GM12878 (cell line): ENCODE measurements around the gene DIP2B. TPM values are rescaled to one million over a fixed set of nuclear protein-coding genes. Genes with fewer than 3 reads are reported as not detected.

Experiments
- ATAC-seq: fragments of 200-7000 bp; cut with Tn5 transposase; 3 replicates; pipeline ENCODE4 v1.9.1; 2020; ENCODE audit warnings: mild to moderate bottlenecking, moderate library complexity
- BruUV-seq: library from RNA; stranded (reverse); fragments of 400-500 nt; replicated peaks from 2 replicates; lab custom pipeline; 2021; lab: Mats Ljungman, UMichigan
- CTCF ChIA-PET: fragments of 300-600 bp; sonication (Branson Sonifier 250); formaldehyde crosslinking; extraction: SDS; loops from one replicate; lab custom pipeline; 2021; ENCODE audit warnings: inconsistent platforms; lab: Yijun Ruan, JAX
- POLR2A ChIA-PET: fragments of 350-600 bp; formaldehyde crosslinking; extraction: SDS; loops from one replicate; lab custom pipeline; 2021; ENCODE audit warnings: inconsistent platforms; lab: Charles Lee
- RAD21 ChIA-PET: fragments of 300-600 bp; sonication (Branson Sonifier 250); formaldehyde crosslinking; loops from one replicate; lab custom pipeline; 2023; ENCODE audit warnings: antibody characterized with exemption; ENCODE audit not compliant: unreplicated experiment; lab: Charles Lee
- SMC1A ChIA-PET: fragments of 300-600 bp; sonication (Branson Sonifier 250); formaldehyde crosslinking; loops from one replicate; lab custom pipeline; 2023; ENCODE audit not compliant: unreplicated experiment, uncharacterized antibody; lab: Charles Lee
- DNase-seq: peaks from one replicate; pipeline ENCODE4 v3.0.0-alpha.2; 2011; ENCODE audit warnings: low read depth, low spot score
- FAIRE-seq: peaks from 3 replicates; lab custom pipeline; 2011; peaks lifted over from hg19 to GRCh38; lab: Jason Lieb, UNC
- H2AFZ ChIP-seq: 2 replicates; pipeline ENCODE4 v1.6.0; 2011; ENCODE audit warnings: low read depth, low read length, control low read depth; ENCODE audit not compliant: control insufficient read depth
- H3K27ac ChIP-seq: 2 replicates; pipeline ENCODE4 v1.5.1; 2011; ENCODE audit warnings: control low read depth; ENCODE audit not compliant: control insufficient read depth, insufficient read depth
- H3K27me3 ChIP-seq, 2 experiments: replicated peaks in 1 of 2; 2 replicates each; pipeline versions ENCODE4 v1.6.0 to v1.6.1; 2011; ENCODE audit warnings: low read length in 1 of 2; ENCODE audit not compliant: control insufficient read depth in 2 of 2, insufficient read depth in 2 of 2
- H3K36me3 ChIP-seq, 2 experiments: 2 replicates each; pipeline ENCODE4 v1.5.1; 2011; ENCODE audit warnings: low read length in 1 of 2; ENCODE audit not compliant: control insufficient read depth in 2 of 2, insufficient read depth in 2 of 2
- H3K4me1 ChIP-seq: 2 replicates; pipeline ENCODE4 v1.6.1; 2011; ENCODE audit warnings: mild to moderate bottlenecking, low read length, moderate library complexity, mixed read lengths; ENCODE audit not compliant: control insufficient read depth, insufficient read depth
- H3K4me2 ChIP-seq: 2 replicates; pipeline ENCODE4 v1.6.0; 2011; ENCODE audit warnings: control low read depth; ENCODE audit not compliant: control insufficient read depth, insufficient read depth
- H3K4me3 ChIP-seq: fragments of 200-600 bp; sonication (generic); 2 replicates; pipeline ENCODE4 v1.5.1; 2016
- H3K79me2 ChIP-seq: 2 replicates; pipeline ENCODE4 v1.6.0; 2011; ENCODE audit warnings: low read length; ENCODE audit not compliant: control insufficient read depth, insufficient read depth
- H3K9ac ChIP-seq: 2 replicates; pipeline ENCODE4 v1.8.0; 2011; ENCODE audit warnings: low read length, control low read depth, mixed read lengths; ENCODE audit not compliant: control insufficient read depth, insufficient read depth
- H3K9me3 ChIP-seq: replicated peaks from 3 replicates; pipeline ENCODE4 v1.5.1; 2011; ENCODE audit warnings: mild to moderate bottlenecking, low read length; ENCODE audit not compliant: control insufficient read depth, insufficient read depth
- H4K20me1 ChIP-seq: 2 replicates; pipeline ENCODE4 v1.6.0; 2011; ENCODE audit not compliant: control insufficient read depth, insufficient read depth
- ATF7 ChIP-seq: fragments of 450-650 bp; IDR thresholded peaks from 2 replicates; pipeline ENCODE4 v1.6.1; 2016; ENCODE audit warnings: low read depth, mild to moderate bottlenecking
- JUNB ChIP-seq: IDR thresholded peaks from 2 replicates; pipeline ENCODE4 v1.6.1; 2016; ENCODE audit warnings: antibody characterized with exemption, mild to moderate bottlenecking
- MEF2A ChIP-seq: IDR thresholded peaks from 2 replicates; pipeline ENCODE4 v1.6.1; 2011; ENCODE audit warnings: low read depth, mild to moderate bottlenecking, low read length, moderate library complexity; ENCODE audit not compliant: insufficient read depth
- NFIC ChIP-seq: IDR thresholded peaks from 2 replicates; pipeline ENCODE4 v1.6.1; 2012; ENCODE audit warnings: low read depth, mild to moderate bottlenecking, inconsistent platforms, low read length, moderate library complexity
- RAD21 ChIP-seq: IDR thresholded peaks from 2 replicates; pipeline ENCODE4 v1.6.1; 2011; ENCODE audit warnings: mild to moderate bottlenecking, low read depth, low read length, moderate library complexity; ENCODE audit not compliant: insufficient read depth
- RUNX3 ChIP-seq: IDR thresholded peaks from 2 replicates; pipeline ENCODE4 v1.6.1; 2012; ENCODE audit warnings: low read length, inconsistent platforms
- TARDBP ChIP-seq: IDR thresholded peaks from 2 replicates; pipeline ENCODE4 v1.6.1; 2016; ENCODE audit warnings: borderline replicate concordance
- WGBS: methylation state at CpG from one replicate; pipeline ENCODE4 v1.1.6; 2016; ENCODE audit warnings: low lambda C conversion rate; ENCODE audit not compliant: insufficient replicate concordance, insufficient coverage; ENCODE audit errors: missing lambda C conversion rate; 5-methylcytosine and 5-hydroxymethylcytosine counted together
- in situ Hi-C: fragments of 300-500 bp; cut with MboI; formaldehyde crosslinking; loops from 9 replicates; pipeline ENCODE4 v1.14.3; 2018; ENCODE audit warnings: mixed read lengths
- intact Hi-C: fragments of 100-400 bp; cut with micrococcal nuclease; formaldehyde crosslinking; loops from one replicate; pipeline ENCODE4 v1.14.2; 2022; ENCODE audit not compliant: unreplicated experiment
- polyA plus RNA-seq, 11 experiments: library from polyadenylated mRNA; depleted of rRNA in 4 of 11; unstranded in 6 of 11; stranded (reverse) in 5 of 11; fragments of >200 nt; fragmentation: Nextera tagmentation in 4 of 11; fragmentation: Illumina TruSeq in 1 of 11; extraction: Ambion mirVana in 4 of 11; extraction: Trizol in 1 of 11; gene quantifications; 1 replicate in 1 of 11; 2 replicates in 10 of 11; pipeline versions ENCODE4 v1.2.1 to v1.2.3, GENCODE V29; 2011 to 2016; ENCODE audit warnings: inconsistent platforms in 2 of 11, missing spikeins in 2 of 11, low read depth in 1 of 11
- total RNA-seq, 4 experiments: library from RNA; depleted of rRNA in 3 of 4; stranded (reverse); fragments of >200 nt in 3 of 4; fragmentation: Illumina TruSeq in 1 of 4; extraction: Trizol in 1 of 4; gene quantifications; 2 replicates each; pipeline versions ENCODE4 v1.2.1 to v1.2.3, GENCODE V29; 2013 to 2021
- TF ChIP-seq, protein P1 (sequence below): IDR thresholded peaks from 2 replicates; pipeline ENCODE4 v1.6.1; 2012; ENCODE audit warnings: low read length, inconsistent platforms

DIP2B gene
- total and polyA plus RNA-seq, 10 of the 15 experiments (the other 5 are each of a cell fraction or from before 2014, with no cell fraction given), result 4.5 to 30.0 (median 18.6) TPM

DNA sequence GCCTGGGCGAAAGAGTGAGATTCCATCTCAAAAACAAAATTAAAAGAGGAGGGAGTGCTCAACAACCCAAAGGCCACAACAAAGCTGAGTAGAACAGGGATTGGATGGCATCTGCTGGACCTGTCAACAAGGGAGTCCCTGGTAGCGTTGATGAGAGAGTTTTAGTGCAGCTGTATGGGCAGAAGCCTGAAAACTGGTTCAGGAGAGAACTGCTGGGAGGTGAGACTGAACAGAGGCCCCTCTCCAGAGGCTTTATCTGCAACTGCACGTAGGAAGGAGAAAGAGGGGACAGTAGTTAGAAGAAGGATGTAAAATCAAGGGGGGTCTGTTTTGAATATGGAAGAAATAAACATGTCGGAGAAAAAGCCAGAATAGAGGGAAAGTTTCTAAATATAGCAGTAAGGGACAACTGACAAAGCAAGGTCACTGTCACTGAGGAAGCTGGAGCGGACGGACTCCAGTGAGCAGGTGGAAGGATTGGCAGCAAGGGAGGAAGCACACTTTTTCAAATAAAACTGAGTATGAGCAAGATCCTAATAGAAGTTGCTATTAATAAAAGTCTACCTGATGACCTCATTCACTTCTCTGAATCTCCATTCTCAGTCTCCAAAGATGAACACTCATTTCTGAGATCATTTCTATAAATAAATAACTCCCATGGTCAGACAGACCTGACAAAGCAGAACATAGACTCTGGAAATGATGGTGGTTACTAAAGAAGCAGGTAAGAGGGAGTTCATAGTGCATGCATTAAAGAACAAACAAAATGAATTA, 247.3 kb downstream of the DIP2B start:
- TF ChIP-seq ATF7, result peak; percentile 56
- TF ChIP-seq RUNX3, result peak; percentile 10; the same call in 1 of the 2 replicates
- TF ChIP-seq RAD21, result no peak
- peak; percentile 43; the same call in 1 of the 2 replicates for TF ChIP-seq NFIC
- TF ChIP-seq JUNB, result peak; percentile 23; the same call in 1 of the 2 replicates
- TF ChIP-seq MEF2A, result peak; percentile 78
- TF ChIP-seq, protein P1, sequence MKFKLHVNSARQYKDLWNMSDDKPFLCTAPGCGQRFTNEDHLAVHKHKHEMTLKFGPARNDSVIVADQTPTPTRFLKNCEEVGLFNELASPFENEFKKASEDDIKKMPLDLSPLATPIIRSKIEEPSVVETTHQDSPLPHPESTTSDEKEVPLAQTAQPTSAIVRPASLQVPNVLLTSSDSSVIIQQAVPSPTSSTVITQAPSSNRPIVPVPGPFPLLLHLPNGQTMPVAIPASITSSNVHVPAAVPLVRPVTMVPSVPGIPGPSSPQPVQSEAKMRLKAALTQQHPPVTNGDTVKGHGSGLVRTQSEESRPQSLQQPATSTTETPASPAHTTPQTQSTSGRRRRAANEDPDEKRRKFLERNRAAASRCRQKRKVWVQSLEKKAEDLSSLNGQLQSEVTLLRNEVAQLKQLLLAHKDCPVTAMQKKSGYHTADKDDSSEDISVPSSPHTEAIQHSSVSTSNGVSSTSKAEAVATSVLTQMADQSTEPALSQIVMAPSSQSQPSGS, result peak; percentile 70
- no peak for TF ChIP-seq TARDBP
- in situ Hi-C loops, result no loop called here
- WGBS, result 97% methylated on average over 5 of the region's 6 CpGs
- FAIRE-seq, result no peak
- Histone ChIP-seq H3K27me3 (no peaks in the 10 kb centered on the region), H4K20me1 (no peaks in the 10 kb centered on the region), H3K79me2 (no peaks in the 10 kb centered on the region), H3K4me2 (no peak overlapping the region), H3K36me3 (peaks cover 0 to 14% of the 10 kb centered on the region in 2 experiments; a peak in 2 of 4 replicates), H3K9me3 (no peaks in the 10 kb centered on the region), H3K9ac (no peak overlapping the region), H3K27ac (no peak overlapping the region), H3K4me1 (no peaks in the 10 kb centered on the region), H2AFZ (no peak overlapping the region), H3K4me3 (no peak overlapping the region)
- no TSS peak for BruUV-seq
- ATAC-seq, result peak; percentile 58
- ChIA-PET CTCF (no interaction called here), POLR2A (interaction anchor here (0.6 kb wide), 2 partner anchors 14 to 497 kb away, joined by 3 to 4 read pairs; no protein-coding TSS in a partner anchor), SMC1A (no interaction called here), RAD21 (no interaction called here)
- intact Hi-C loops, result no loop called here
- no peak for DNase-seq
